GM19468 (cell line): Measurements from ENCODE around the gene PCOLCE2.

Experiments
- ATAC-seq: cut with Tn5 transposase; IDR thresholded peaks from one replicate; pipeline ENCODE4 v1.9.1; 2021; ENCODE audit warnings: mild to moderate bottlenecking, moderate library complexity, moderate number of reproducible peaks; ENCODE audit not compliant: unreplicated experiment; ENCODE audit errors: extremely low read depth

The PCOLCE2 gene

GRCh38 chr3:142888481-142889211 lies at the start of gene PCOLCE2:
TSS of gene PCOLCE2 (minus strand) at chr3:142889083. CDS start at chr3:142888896, 187 bp downstream.
- no peak for ATAC-seq

- ATAC-seq, result no peak
Observed at GRCh38 chr3:142935963-142936362, 47.1 kb upstream of the PCOLCE2 start.

- ATAC-seq, result no peak
Observed at GRCh38 chr3:142934887-142935269, 46.0 kb upstream of the PCOLCE2 start.

GRCh38 chr3:142934128-142934886 lies 45.4 kb upstream of the PCOLCE2 start:
- ATAC-seq, result no peak

GRCh38 chr3:142931222-142931621 lies 42.3 kb upstream of the PCOLCE2 start:
- peak; percentile 59 for ATAC-seq

- ATAC-seq, result no peak
Observed at GRCh38 chr3:142930463-142930862, 41.6 kb upstream of the PCOLCE2 start.

GRCh38 chr3:142929890-142930289 lies 41.0 kb upstream of the PCOLCE2 start:
- ATAC-seq, result no peak

- ATAC-seq, result no peak
Observed at GRCh38 chr3:142929109-142929508, 40.2 kb upstream of the PCOLCE2 start.

GRCh38 chr3:142926368-142926944 lies 37.6 kb upstream of the PCOLCE2 start:
- ATAC-seq, result no peak

GRCh38 chr3:142925140-142925539 lies 36.3 kb upstream of the PCOLCE2 start:
- ATAC-seq, result no peak

GRCh38 chr3:142923694-142924093 lies 34.8 kb upstream of the PCOLCE2 start:
- no peak for ATAC-seq

- no peak for ATAC-seq
Observed at GRCh38 chr3:142916605-142917004, 27.7 kb upstream of the PCOLCE2 start.

- ATAC-seq, result no peak
Observed at GRCh38 chr3:142915636-142916035, 26.8 kb upstream of the PCOLCE2 start.

- no peak for ATAC-seq
Observed at GRCh38 chr3:142914286-142914811, 25.5 kb upstream of the PCOLCE2 start.

- no peak for ATAC-seq
Observed at GRCh38 chr3:142913432-142913831, 24.5 kb upstream of the PCOLCE2 start.

- no peak for ATAC-seq
Observed at GRCh38 chr3:142912402-142913172, 23.7 kb upstream of the PCOLCE2 start.

GRCh38 chr3:142910280-142910679 lies 21.4 kb upstream of the PCOLCE2 start:
- ATAC-seq, result no peak

- ATAC-seq, result no peak
Observed at GRCh38 chr3:142909282-142909681, 20.4 kb upstream of the PCOLCE2 start.

GRCh38 chr3:142907996-142908395 lies 19.1 kb upstream of the PCOLCE2 start:
- no peak for ATAC-seq
